ENCODE results near the gene TTPAL. TPM values are rescaled to one million over a fixed set of nuclear protein-coding genes. Genes with fewer than 3 reads are reported as not detected.

TTPAL gene
- total RNA-seq, 1 experiment from 2014 or later: 35.4 TPM

DNA sequence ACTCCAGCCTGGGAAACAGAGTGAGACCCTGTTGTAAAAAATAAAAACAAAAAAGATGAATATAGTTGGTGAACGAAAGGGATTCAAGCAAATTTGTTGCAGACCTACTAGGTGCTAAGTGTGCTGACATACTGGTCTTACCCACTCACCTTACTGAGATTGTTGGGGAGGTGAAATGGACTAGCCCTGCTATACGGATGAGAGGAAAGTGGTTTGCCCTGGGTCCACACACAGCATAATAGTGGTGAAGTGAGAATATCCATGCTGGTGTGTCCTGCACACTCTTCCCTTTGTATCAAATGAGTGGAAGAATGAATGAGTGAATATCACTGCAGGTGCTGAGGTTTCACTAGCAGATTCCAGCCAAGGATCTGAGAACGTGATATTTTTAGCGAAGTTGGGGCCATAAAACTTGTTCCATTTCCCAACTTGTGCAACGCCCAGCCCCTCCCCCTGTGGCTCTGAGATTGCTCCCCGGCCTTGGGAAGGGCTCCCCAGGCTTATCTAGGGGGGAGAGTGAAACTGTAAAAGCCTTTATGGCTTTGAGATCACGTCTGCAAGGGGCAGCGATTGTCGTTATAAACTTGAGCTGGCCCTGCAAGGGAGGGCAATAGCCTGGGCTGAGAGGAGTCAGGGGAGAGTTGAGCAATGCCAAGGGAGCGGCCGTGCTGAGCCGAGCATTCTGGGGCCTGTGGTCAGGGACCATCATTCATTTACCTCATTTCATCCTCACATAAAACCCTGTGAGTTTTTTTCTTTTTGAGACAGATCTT, 33.2 kb upstream of the TTPAL start:
- no TSS peak for BruUV-seq (replicated peaks)
- CTCF ChIA-PET: interaction anchor here (0.5 to 1.4 kb wide), 6 partner anchors 18 to 326 kb away, joined by 3 read pairs; no protein-coding TSS in a partner anchor
- intact Hi-C loops (cut with micrococcal nuclease): no loop called here
- Mint-ChIP-seq H3K27me3 (ENCODE audit: insufficient read depth, unreplicated experiment) (no peaks in the 10 kb centered on the region), H3K4me3 (ENCODE audit: unreplicated experiment) (no peak overlapping the region), H3K4me1 (ENCODE audit: insufficient read depth, unreplicated experiment) (peaks cover 26% of the 10 kb centered on the region), H3K36me3 (ENCODE audit: insufficient read depth, unreplicated experiment) (no peaks in the 10 kb centered on the region), H3K9me3 (ENCODE audit: unreplicated experiment) (no peaks in the 10 kb centered on the region), H3K27ac (ENCODE audit: low read depth, unreplicated experiment) (no peak overlapping the region)
- TF ChIP-seq CTCF (IDR thresholded peaks at IDR 0.05; ENCODE audit: unreplicated experiment): no peak
- DNase-seq (ENCODE audit: unreplicated experiment): peak; percentile 50
- POLR2A ChIA-PET: interaction anchor here (0.9 to 1.0 kb wide), 2 partner anchors 17 to 19 kb away, joined by 3 to 4 read pairs; no protein-coding TSS in a partner anchor

DNA sequence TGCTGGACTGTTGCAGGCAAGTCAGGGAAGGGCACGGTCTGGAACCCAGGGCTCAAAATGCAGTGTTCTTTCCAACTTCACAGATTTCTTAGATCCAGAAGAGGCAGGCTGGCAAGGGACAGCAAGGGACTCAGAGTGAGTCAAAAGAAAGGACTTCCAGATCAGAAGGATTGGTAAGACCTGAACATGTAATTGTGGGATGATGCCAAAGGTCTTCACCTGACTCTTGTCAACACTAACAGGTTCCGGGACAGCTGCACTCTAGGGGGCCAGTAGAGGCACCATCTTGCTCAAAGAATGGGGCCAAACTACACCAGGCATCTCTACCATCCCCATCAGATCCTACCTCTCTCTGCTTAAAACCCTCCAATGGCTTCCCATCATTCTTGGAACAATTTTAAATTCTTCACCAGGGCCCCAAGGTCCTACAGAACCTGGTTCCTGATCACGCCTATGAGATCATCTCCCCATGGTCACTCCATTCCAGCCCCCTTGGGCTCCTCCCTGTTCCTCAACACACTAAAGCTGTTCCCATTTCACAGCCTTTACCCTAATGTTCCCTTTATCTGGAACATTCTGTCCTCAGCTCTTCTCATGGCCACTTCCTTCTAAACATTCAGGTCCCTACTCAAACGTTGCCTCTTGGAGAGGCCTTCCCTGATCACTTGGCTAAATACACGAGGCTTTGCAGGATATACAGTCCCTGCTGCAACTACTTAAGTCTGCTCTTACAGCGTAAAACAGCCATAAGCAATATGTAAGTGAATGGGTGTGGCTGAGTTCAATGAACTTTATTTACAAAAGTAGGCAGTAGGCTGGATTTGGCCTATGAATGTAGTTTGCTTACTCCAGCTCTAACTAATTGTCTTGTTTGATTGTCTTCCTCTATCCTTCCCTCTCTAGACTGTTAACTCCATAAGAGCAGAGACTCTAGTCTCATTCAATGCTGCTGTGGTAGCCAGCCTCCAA, 29.6 kb upstream of the TTPAL start:
- Mint-ChIP-seq H3K27me3 (ENCODE audit: insufficient read depth, unreplicated experiment) (no peaks in the 10 kb centered on the region), H3K36me3 (ENCODE audit: insufficient read depth, unreplicated experiment) (no peaks in the 10 kb centered on the region), H3K27ac (ENCODE audit: low read depth, unreplicated experiment) (no peak overlapping the region), H3K9me3 (ENCODE audit: unreplicated experiment) (no peaks in the 10 kb centered on the region), H3K4me3 (ENCODE audit: unreplicated experiment) (no peak overlapping the region), H3K4me1 (ENCODE audit: insufficient read depth, unreplicated experiment) (peaks cover 26% of the 10 kb centered on the region)
- intact Hi-C loops (cut with micrococcal nuclease): no loop called here
- TF ChIP-seq CTCF (IDR thresholded peaks at IDR 0.05; ENCODE audit: unreplicated experiment): no peak
- BruUV-seq (replicated peaks): no TSS peak
- POLR2A ChIA-PET: interaction anchor here (1.3 kb wide), 1 partner anchor 9 kb away, joined by 3 read pairs; no protein-coding TSS in a partner anchor
- no peak for DNase-seq (ENCODE audit: unreplicated experiment)
- CTCF ChIA-PET: interaction anchor here (0.6 to 2.7 kb wide), 5 partner anchors 16 to 426 kb away, joined by 3 to 16 read pairs (median 4); no protein-coding TSS in a partner anchor

DNA sequence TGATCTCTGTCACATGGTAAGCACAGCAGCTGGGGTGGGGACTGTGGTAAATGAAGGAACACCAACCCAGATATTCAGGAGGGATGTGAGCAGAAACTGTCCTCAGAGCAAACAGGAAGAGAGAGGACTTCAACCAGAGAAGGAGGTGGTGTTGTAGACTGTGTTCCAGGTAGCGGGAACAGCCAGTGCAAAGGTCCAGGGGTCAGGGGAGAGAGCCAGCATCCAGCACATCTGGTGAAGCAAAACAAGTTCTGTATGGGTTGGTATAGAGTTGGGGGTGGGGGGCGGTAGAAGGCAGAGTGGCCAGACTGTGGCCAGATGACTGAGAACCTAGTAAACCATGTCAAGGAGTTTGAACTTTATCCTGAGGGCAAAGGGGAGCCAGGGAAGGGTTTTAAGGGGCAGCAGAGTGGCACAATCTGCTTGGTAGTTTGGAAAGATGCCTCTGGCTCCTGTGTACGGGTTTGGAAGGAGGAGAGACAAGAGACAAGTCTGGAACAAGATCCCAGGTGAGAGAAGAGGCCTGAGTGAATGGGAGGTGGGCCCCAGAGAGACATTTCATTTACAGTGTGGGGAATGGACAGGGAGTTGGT, 27.8 kb upstream of the TTPAL start:
- Mint-ChIP-seq H3K9me3 (ENCODE audit: unreplicated experiment) (no peaks in the 10 kb centered on the region), H3K36me3 (ENCODE audit: insufficient read depth, unreplicated experiment) (no peaks in the 10 kb centered on the region)
- CTCF ChIA-PET: interaction anchor here (0.6 to 1.0 kb wide), 4 partner anchors 12 to 230 kb away, joined by 3 to 5 read pairs (median 4); no protein-coding TSS in a partner anchor

More for the DNA sequence above, 27.8 kb upstream of the TTPAL start:
- peaks cover 14% of the 10 kb centered on the region for H3K4me1 Mint-ChIP-seq (ENCODE audit: insufficient read depth, unreplicated experiment)
- H3K4me3 Mint-ChIP-seq (ENCODE audit: unreplicated experiment): no peak overlapping the region
- no peak for DNase-seq (ENCODE audit: unreplicated experiment)
- no peak for TF ChIP-seq CTCF (IDR thresholded peaks at IDR 0.05; ENCODE audit: unreplicated experiment)
- no TSS peak for BruUV-seq (replicated peaks)
- POLR2A ChIA-PET: no interaction called here
- intact Hi-C loops (cut with micrococcal nuclease): no loop called here
- H3K27me3 Mint-ChIP-seq (ENCODE audit: insufficient read depth, unreplicated experiment): no peaks in the 10 kb centered on the region
- no peak overlapping the region for H3K27ac Mint-ChIP-seq (ENCODE audit: low read depth, unreplicated experiment)
